A549 (cell line): Measurements from ENCODE around the gene SASH1. TPM values are rescaled to one million over a fixed set of nuclear protein-coding genes. Genes with fewer than 3 reads are reported as not detected.
A peak's percentile ranks its signal among the peaks of the same experiment; 100 is the strongest.

Experiments
- ATAC-seq, 2 experiments: fragments of 200-7000 bp in 1 of 2; fragments of >200 bp in 1 of 2; cut with Nextera tagmentation in 1 of 2; cut with Tn5 transposase in 1 of 2; 3 replicates each; pipeline versions ENCODE4 v1.8.0 to v1.9.1; 2018 to 2020; ENCODE audit warnings: mild to moderate bottlenecking in 1 of 2, moderate library complexity in 1 of 2
- CTCF ChIA-PET: fragments of 300-600 bp; sonication (Branson Sonifier 250); formaldehyde crosslinking; extraction: SDS; loops from one replicate; lab custom pipeline; 2021; ENCODE audit warnings: antibody characterized with exemption, inconsistent platforms; lab: Yijun Ruan, JAX
- POLR2A ChIA-PET: fragments of 350-600 bp; formaldehyde crosslinking; extraction: SDS; loops from one replicate; lab custom pipeline; 2021; ENCODE audit warnings: antibody characterized with exemption, inconsistent platforms; lab: Yijun Ruan, JAX
- DNase-seq, 2 experiments: peaks; one replicate each; pipeline versions ENCODE4 v3.0.0 to v3.0.0-alpha.2; 2011 to 2016; ENCODE audit warnings: low read depth in 1 of 2, low spot score in 1 of 2
- FAIRE-seq: peaks from 2 replicates; lab custom pipeline; 2011; peaks lifted over from hg19 to GRCh38; lab: Jason Lieb, UNC
- H3K27ac ChIP-seq, 2 experiments: fragments of >200 bp; sonication (Bioruptor Twin); formaldehyde crosslinking; 3 replicates each; pipeline ENCODE4 v1.5.1; 2016 to 2017
- H3K4me1 ChIP-seq: fragments of >200 bp; sonication (Bioruptor Twin); formaldehyde crosslinking; 3 replicates; pipeline ENCODE4 v1.6.1; 2016
- H3K4me2 ChIP-seq: fragments of >200 bp; sonication (Bioruptor Twin); formaldehyde crosslinking; 3 replicates; pipeline ENCODE4 v1.6.1; 2016
- H3K4me3 ChIP-seq: fragments of >200 bp; sonication (Bioruptor Twin); formaldehyde crosslinking; 3 replicates; pipeline ENCODE4 v1.5.1; 2016
- H3K9me3 ChIP-seq: fragments of >200 bp; sonication (Bioruptor Twin); formaldehyde crosslinking; 3 replicates; pipeline ENCODE4 v1.6.1; 2016
- BHLHE40 ChIP-seq: IDR thresholded peaks from 2 replicates; pipeline ENCODE4 v1.6.1; 2012; ENCODE audit warnings: low read depth, low read length, inconsistent platforms
- CBX8 ChIP-seq: fragments of 200-600 bp; sonication (generic); IDR thresholded peaks from 2 replicates; pipeline ENCODE4 v1.6.1; 2016
- CTCF ChIP-seq: fragments of >200 bp; sonication (Bioruptor Twin); formaldehyde crosslinking; IDR thresholded peaks from 3 replicates; pipeline ENCODE4 v1.5.1; 2016
- E2F6 ChIP-seq: IDR thresholded peaks from 2 replicates; pipeline ENCODE4 v1.6.1; 2012; ENCODE audit warnings: low read depth, borderline replicate concordance
- EHMT2 ChIP-seq: fragments of 200-600 bp; sonication (generic); IDR thresholded peaks from 2 replicates; pipeline ENCODE4 v1.6.1; 2016; ENCODE audit warnings: antibody characterized with exemption, low read depth, mild to moderate bottlenecking, moderate library complexity
- FOSL2 ChIP-seq, 2 experiments: fragments of 450-650 bp in 1 of 2; fragments of >200 bp in 1 of 2; sonication (Bioruptor Twin) in 1 of 2; formaldehyde crosslinking; IDR thresholded peaks; 2 replicates each; pipeline versions ENCODE4 v1.5.0 to v1.6.1; 2016 to 2020; ENCODE audit warnings: mild to moderate bottlenecking in 1 of 2, moderate library complexity in 1 of 2
- HES2 ChIP-seq: fragments of >200 bp; sonication (Bioruptor Twin); formaldehyde crosslinking; IDR thresholded peaks from 2 replicates; pipeline ENCODE4 v1.6.1; 2016
- HEYL ChIP-seq: fragments of 250-450 bp; sonication (Bioruptor Pico); IDR thresholded peaks from 2 replicates; pipeline ENCODE4 v1.8.0; 2021; ENCODE audit warnings: mild to moderate bottlenecking, moderate library complexity
- HOXB13 ChIP-seq: fragments of 250-450 bp; sonication (Bioruptor Pico); IDR thresholded peaks from 2 replicates; pipeline ENCODE4 v1.5.0; 2020; ENCODE audit warnings: low read depth, mild to moderate bottlenecking, moderate library complexity
- JUN ChIP-seq, 2 experiments: fragments of >200 bp; sonication (Bioruptor Twin); formaldehyde crosslinking; IDR thresholded peaks; 2 replicates in 1 of 2; 3 replicates in 1 of 2; pipeline ENCODE4 v1.6.1; 2016 to 2017
- MAFK ChIP-seq: fragments of 450-650 bp; IDR thresholded peaks from 2 replicates; pipeline ENCODE4 v1.6.1; 2014; ENCODE audit not compliant: partially characterized antibody
- PBX3 ChIP-seq: IDR thresholded peaks from 2 replicates; pipeline ENCODE4 v1.6.1; 2012
- POLR2A ChIP-seq: IDR thresholded peaks from 2 replicates; pipeline ENCODE4 v1.6.1; 2012; ENCODE audit warnings: mild to moderate bottlenecking, low read length
- POLR2AphosphoS2 ChIP-seq: conservative IDR thresholded peaks from 2 replicates; pipeline ENCODE4 v1.6.1; 2012; ENCODE audit warnings: low read length, improper control_type of control experiment, inconsistent platforms
- RARB ChIP-seq: fragments of 250-450 bp; sonication (Bioruptor Pico); IDR thresholded peaks from 2 replicates; pipeline ENCODE4 v1.8.0; 2021; ENCODE audit warnings: mild to moderate bottlenecking, moderate library complexity
- RCOR1 ChIP-seq: fragments of 150-350 bp; IDR thresholded peaks from 2 replicates; pipeline ENCODE4 v1.6.1; 2014; ENCODE audit warnings: antibody characterized with exemption, low read length, low read depth
- SREBF2 ChIP-seq: fragments of 450-650 bp; IDR thresholded peaks from 2 replicates; pipeline ENCODE4 v1.6.1; 2014; ENCODE audit warnings: mild to moderate bottlenecking, moderate library complexity
- TFCP2L1 ChIP-seq: fragments of 250-450 bp; sonication (Bioruptor Pico); IDR thresholded peaks from 2 replicates; pipeline ENCODE4 v1.5.0; 2021; ENCODE audit warnings: mild to moderate bottlenecking
- ZSCAN20 ChIP-seq: fragments of 250-450 bp; sonication (Bioruptor Pico); IDR thresholded peaks from 2 replicates; pipeline ENCODE4 v1.8.0; 2022; ENCODE audit warnings: mild to moderate bottlenecking, moderate library complexity
- WGBS: methylation state at CpG from one replicate; pipeline ENCODE4 v1.1.6; 2017; ENCODE audit errors: missing lambda C conversion rate; 5-methylcytosine and 5-hydroxymethylcytosine counted together
- polyA plus RNA-seq, 4 experiments: library from polyadenylated mRNA; depleted of rRNA in 3 of 4; stranded (reverse); fragments of >200 nt; fragmentation: RNase III in 1 of 4; extraction: RNeasy Plus Mini Kit Qiagen cat#74134 plus additional on column Dnase treatment in 1 of 4; gene quantifications; 2 replicates in 3 of 4; 3 replicates in 1 of 4; pipeline ENCODE4 v1.2.3, GENCODE V29; 2011 to 2017

SASH1 gene
- polyA plus RNA-seq, 2 of the 4 experiments (the other 2 are of a cell fraction) = 2.5 to 3.0 TPM

- TF ChIP-seq CTCF (no peak), BHLHE40 (0 out of 2 replicates have a peak, but pooled peaks have one; percentile 17), EHMT2 (no peak), RCOR1 (no peak), POLR2A (no peak), HES2 (no peak), MAFK (no peak), SREBF2 (no peak), RARB (CRISPR knock-in tag) (no peak)
Observed at GRCh38 chr6:148440877-148441453, 98.3 kb downstream of the SASH1 start (continued).

- WGBS = 3% methylated on average over 4 of the region's 4 CpGs
- H3K4me2 ChIP-seq = peak overlapping the region; percentile 77
- H3K9me3 ChIP-seq = no peaks in the 10 kb centered on the region
- TF ChIP-seq HOXB13 (CRISPR knock-in tag) (no peak), TFCP2L1 (CRISPR knock-in tag) (no peak), JUN (IDR thresholded peaks at IDR 0.05) (peak in 1 of 2 experiments; percentile 21; a peak in 1 of 5 replicates), HEYL (CRISPR knock-in tag) (no peak), FOSL2 (IDR thresholded peaks at IDR 0.05) (no peak), FOSL2 (CRISPR knock-in tag; IDR thresholded peaks at IDR 0.05) (peak; percentile 76)
- CTCF ChIA-PET = interaction anchor here (1.1 to 1.5 kb wide), 2 partner anchors 15 to 264 kb away, joined by 3 to 4 read pairs; no protein-coding TSS in a partner anchor
- DNase-seq (peak; percentile 32 to 55), FAIRE-seq (no peak), ATAC-seq (peak; percentile 80 to 91)
- peaks cover 21% of the 10 kb centered on the region; the same call in 2 of the 3 replicates for H3K4me1 ChIP-seq
- POLR2A ChIA-PET = no interaction called here
- H3K27ac ChIP-seq = peak overlapping the region; percentile 80 to 87
- no peak overlapping the region for H3K4me3 ChIP-seq
Observed at GRCh38 chr6:148441454-148441911, 98.8 kb downstream of the SASH1 start.

- Histone ChIP-seq H3K4me1 (peaks cover 21% of the 10 kb centered on the region; the same call in 2 of the 3 replicates), H3K27ac (no peak overlapping the region), H3K4me3 (no peak overlapping the region), H3K4me2 (no peak overlapping the region), H3K9me3 (no peaks in the 10 kb centered on the region)
- no peak for DNase-seq
- TF ChIP-seq CBX8 (no peak), ZSCAN20 (CRISPR knock-in tag) (no peak), PBX3 (no peak), POLR2AphosphoS2 (no peak), E2F6 (no peak)
- FAIRE-seq = no peak
- 93% methylated on average over 6 of the region's 7 CpGs for WGBS
- ChIA-PET CTCF (no interaction called here), POLR2A (no interaction called here)
- no peak for ATAC-seq
Observed at GRCh38 chr6:148443798-148444560, 101.3 kb downstream of the SASH1 start.
